Thoracic aorta (tissue), 2 donors: ENCODE data around the gene GOLGA6L10. TPM values are rescaled to one million over a fixed set of nuclear protein-coding genes. Genes with fewer than 3 reads are reported as not detected.
"Not testable (repeated sequence)": the region's sequence is repeated elsewhere in the genome, so short reads cannot be mapped to it uniquely, and the experiment has no call there.

Experiments used
- ATAC-seq: fragments of 150-250 bp; one replicate; pipeline ENCODE4 v1.8.0; 2017; ENCODE audit warnings: low read depth; ENCODE audit not compliant: insufficient number of reproducible peaks, low FRiP score
- DNase-seq: peaks from one replicate; pipeline ENCODE4 v3.0.0-alpha.2; 2020; ENCODE audit warnings: low spot score
- H3K27ac ChIP-seq, 2 donors: fragments of 200-600 bp; sonication (generic); 1 replicate in 1 of 2; 2 replicates in 1 of 2; pipeline ENCODE4 v1.5.1; 2016; ENCODE audit warnings: mild to moderate bottlenecking in 2 of 2, moderate library complexity in 2 of 2
- H3K27me3 ChIP-seq: fragments of 200-600 bp; sonication (generic); replicated peaks from 2 replicates; pipeline ENCODE4 v1.6.0; 2016; ENCODE audit warnings: mild to moderate bottlenecking; ENCODE audit not compliant: insufficient read depth
- H3K36me3 ChIP-seq: fragments of 200-600 bp; sonication (generic); one replicate; pipeline ENCODE4 v1.5.1; 2016
- H3K4me1 ChIP-seq, 2 donors: fragments of 200-600 bp; sonication (generic); 1 replicate in 1 of 2; 2 replicates in 1 of 2; pipeline versions ENCODE4 v1.5.1 to v1.6.0; 2016; ENCODE audit warnings: low read depth in 2 of 2, mild to moderate bottlenecking in 1 of 2; ENCODE audit not compliant: control insufficient read depth in 1 of 2
- H3K4me3 ChIP-seq: fragments of 200-600 bp; sonication (generic); 2 replicates; pipeline ENCODE4 v1.5.1; 2016; ENCODE audit warnings: mild to moderate bottlenecking
- H3K9me3 ChIP-seq: fragments of 200-600 bp; sonication (generic); 2 replicates; pipeline ENCODE4 v1.5.1; 2016
- total RNA-seq, 2 donors: library from RNA; depleted of rRNA; stranded (reverse); fragments of >200 nt; gene quantifications; one replicate each; pipeline versions ENCODE4 v1.1.0 to v1.2.3, GENCODE V29; 2016
- TF ChIP-seq, protein P1 (sequence below): fragments of 200-600 bp; sonication (generic); IDR thresholded peaks from one replicate; pipeline ENCODE4 v1.5.1; 2019; ENCODE audit warnings: antibody characterized with exemption

The GOLGA6L10 gene
- total RNA-seq, 2 donors from 2014 or later: 0.42 to 3.1 TPM

DNA sequence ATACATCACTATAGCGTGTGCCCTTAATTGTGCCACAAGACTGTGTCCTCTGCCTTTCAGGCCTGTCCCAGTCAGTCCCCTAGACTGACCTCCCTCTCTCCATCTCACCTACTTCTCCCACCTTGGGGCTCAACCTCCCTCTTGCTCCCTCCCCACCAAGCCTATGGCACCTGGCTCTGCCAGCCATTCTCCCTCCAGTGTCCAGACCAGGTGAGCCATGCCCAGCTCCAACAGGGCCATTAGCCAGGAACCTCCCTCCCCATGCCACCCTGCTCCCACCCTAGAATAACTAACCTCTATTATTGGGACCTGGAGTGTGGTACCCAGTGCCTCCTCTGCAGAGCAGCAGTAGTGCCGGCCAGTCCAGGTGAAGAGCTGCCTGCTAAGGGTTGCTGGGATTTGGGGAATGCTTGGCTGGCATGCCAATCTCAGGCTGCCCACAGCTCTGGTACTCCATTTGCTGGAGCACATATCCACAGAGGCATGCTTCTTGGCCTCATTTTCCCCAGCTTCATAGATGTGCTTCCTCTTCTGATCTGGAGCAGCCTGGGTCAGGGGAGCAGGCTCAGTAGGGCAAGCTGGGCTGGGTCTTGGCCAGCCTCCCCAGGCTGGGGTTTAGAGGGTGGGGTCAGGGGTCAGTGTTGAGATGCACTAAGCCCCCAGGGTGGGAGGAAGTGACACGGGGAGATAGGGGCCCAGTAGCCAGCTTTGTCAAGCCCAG lies 47.8 kb downstream of the GOLGA6L10 start:
- H3K36me3 ChIP-seq: no peaks in the 10 kb centered on the region
- H3K4me3 ChIP-seq: no peak overlapping the region
- H3K27ac ChIP-seq: no peak overlapping the region
- ATAC-seq (no peak), DNase-seq (no peak)
- H3K9me3 ChIP-seq: no peaks in the 10 kb centered on the region
- no peaks in the 10 kb centered on the region for H3K27me3 ChIP-seq
- TF ChIP-seq, protein P1, sequence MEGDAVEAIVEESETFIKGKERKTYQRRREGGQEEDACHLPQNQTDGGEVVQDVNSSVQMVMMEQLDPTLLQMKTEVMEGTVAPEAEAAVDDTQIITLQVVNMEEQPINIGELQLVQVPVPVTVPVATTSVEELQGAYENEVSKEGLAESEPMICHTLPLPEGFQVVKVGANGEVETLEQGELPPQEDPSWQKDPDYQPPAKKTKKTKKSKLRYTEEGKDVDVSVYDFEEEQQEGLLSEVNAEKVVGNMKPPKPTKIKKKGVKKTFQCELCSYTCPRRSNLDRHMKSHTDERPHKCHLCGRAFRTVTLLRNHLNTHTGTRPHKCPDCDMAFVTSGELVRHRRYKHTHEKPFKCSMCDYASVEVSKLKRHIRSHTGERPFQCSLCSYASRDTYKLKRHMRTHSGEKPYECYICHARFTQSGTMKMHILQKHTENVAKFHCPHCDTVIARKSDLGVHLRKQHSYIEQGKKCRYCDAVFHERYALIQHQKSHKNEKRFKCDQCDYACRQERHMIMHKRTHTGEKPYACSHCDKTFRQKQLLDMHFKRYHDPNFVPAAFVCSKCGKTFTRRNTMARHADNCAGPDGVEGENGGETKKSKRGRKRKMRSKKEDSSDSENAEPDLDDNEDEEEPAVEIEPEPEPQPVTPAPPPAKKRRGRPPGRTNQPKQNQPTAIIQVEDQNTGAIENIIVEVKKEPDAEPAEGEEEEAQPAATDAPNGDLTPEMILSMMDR: no peak
- no peaks in the 10 kb centered on the region for H3K4me1 ChIP-seq

DNA sequence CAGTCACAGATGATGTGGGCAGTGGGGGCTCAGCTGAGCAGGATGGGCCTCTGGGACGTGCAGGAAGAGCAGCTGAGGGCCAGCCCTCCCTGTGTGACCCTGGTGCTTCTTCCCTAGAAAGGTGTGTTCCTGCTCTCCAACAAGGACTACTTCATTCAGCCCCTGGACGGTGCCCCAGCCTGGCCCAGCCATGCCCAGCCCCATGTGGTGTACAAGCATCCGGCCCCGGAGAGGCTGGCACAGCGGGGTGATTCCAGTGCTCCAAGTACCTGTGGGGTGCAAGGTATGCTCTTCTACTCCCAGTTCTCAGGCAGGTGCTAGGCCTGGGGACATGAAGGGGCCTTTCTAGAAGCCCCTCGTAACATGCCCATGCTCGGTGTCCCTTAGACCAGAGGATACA lies 48.4 kb downstream of the GOLGA6L10 start:
- no peaks in the 10 kb centered on the region for H3K4me1 ChIP-seq
- H3K4me3 ChIP-seq: no peak overlapping the region
- no peak overlapping the region for H3K27ac ChIP-seq
- H3K27me3 ChIP-seq: no peaks in the 10 kb centered on the region
- ATAC-seq (no peak), DNase-seq (no peak)
- no peaks in the 10 kb centered on the region for H3K9me3 ChIP-seq
- TF ChIP-seq, protein P1: no peak
- no peaks in the 10 kb centered on the region for H3K36me3 ChIP-seq

DNA sequence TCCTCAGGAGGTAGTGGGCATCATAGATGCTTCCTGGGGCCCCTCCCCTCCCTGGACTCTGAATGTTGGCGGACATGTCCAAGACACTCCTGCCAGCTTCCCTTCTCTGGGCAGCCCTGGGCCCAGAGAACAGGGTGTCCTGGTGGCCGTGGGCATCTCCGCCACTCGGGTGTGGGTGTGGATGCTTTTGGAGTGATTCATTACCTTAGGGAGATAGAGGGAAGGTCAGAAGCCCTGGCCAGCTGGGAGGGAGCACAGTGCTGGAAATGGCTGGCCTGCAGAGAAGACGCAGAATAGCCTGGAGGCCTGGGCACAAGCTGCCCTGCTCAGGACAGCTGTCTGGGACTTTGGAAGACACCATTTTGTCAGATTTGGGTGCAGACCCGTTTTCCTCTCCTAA lies 48.9 kb downstream of the GOLGA6L10 start:
- not testable (repeated sequence) for H3K36me3 ChIP-seq, H3K27ac ChIP-seq, H3K4me3 ChIP-seq, ATAC-seq, H3K27me3 ChIP-seq, H3K4me1 ChIP-seq, DNase-seq, H3K9me3 ChIP-seq

DNA sequence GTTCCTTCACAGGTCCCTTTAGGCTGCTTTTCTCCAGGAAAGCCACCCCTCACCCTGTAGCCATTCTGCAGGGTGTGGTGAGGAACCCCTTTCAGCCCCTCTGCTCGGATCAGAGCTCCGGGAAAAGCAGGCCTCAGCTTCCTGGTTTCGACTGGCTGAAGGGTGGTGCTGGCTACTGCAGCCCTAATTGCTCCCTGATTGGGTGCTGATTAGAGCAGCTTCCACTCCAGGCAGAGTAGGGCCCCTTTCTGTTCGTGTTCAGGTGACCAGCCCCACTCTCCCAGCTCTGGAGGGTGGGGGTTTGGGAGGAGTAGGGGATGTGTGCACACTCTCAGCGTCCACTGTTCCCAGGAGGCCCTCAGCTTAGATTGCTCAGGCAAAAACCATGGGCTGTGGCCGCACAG lies 49.8 kb downstream of the GOLGA6L10 start:
- DNase-seq, ATAC-seq, H3K27me3 ChIP-seq, H3K4me1 ChIP-seq, H3K9me3 ChIP-seq, H3K4me3 ChIP-seq, H3K27ac ChIP-seq, H3K36me3 ChIP-seq: not testable (repeated sequence)

DNA sequence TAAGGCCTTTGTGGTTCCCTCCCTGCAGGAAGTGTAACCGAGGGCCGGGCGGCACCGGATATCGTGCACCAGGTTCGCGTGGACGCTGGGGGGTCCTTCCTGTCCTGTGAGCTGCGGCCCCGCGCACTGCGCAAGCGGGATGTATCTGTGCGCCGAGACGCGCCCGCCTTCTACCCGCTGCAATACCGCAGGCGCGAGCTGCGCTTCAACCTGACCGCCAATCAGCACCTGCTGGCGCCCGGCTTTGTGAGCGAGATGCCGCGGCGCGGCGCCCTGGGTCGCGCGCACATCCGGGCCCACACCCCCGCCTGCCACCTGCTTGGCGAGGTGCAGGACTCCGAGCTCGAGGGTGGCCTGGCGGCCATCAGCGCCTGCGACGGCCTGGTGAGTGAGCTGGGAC lies 50.8 kb downstream of the GOLGA6L10 start:
- TF ChIP-seq, protein P1: no peak
- ATAC-seq: no peak
- Histone ChIP-seq H3K36me3 (no peaks in the 10 kb centered on the region), H3K9me3 (no peaks in the 10 kb centered on the region), H3K27me3 (no peaks in the 10 kb centered on the region), H3K4me1 (no peaks in the 10 kb centered on the region), H3K4me3 (no peak overlapping the region), H3K27ac (no peak overlapping the region)
- no peak for DNase-seq

DNA sequence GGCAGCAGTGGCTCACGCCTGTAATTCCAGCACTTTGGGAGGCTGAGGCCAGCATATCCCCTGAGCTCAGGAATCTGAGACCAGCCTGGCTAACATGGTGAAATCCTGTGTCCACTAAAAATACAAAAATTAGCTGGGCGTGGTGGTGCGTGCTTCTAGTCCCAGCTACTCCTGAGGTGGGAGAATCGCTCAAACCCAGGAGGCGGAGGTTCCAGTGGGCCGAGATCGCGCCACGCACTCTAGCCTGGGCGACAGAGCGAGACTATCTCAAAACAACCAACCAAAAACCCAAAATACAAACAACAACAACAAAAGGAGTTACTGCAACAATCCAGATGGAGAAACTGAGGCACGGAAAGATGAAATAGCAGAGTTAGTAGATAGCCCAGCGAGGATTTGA lies 51.2 kb downstream of the GOLGA6L10 start:
- DNase-seq (no peak), ATAC-seq (no peak)
- Histone ChIP-seq H3K27me3 (no peaks in the 10 kb centered on the region), H3K36me3 (no peaks in the 10 kb centered on the region), H3K4me1 (no peaks in the 10 kb centered on the region), H3K9me3 (no peaks in the 10 kb centered on the region), H3K27ac (no peak overlapping the region), H3K4me3 (no peak overlapping the region)
- TF ChIP-seq, protein P1: no peak
